Measurements from ENCODE around the gene PREP.

Gene PREP

GRCh38 chr6:105317607-105318533 lies 85.0 kb downstream of the PREP start:
- in situ Hi-C loops (cut with MboI; ENCODE audit: low sequenced_read_pairs) = no loop called here

DNA sequence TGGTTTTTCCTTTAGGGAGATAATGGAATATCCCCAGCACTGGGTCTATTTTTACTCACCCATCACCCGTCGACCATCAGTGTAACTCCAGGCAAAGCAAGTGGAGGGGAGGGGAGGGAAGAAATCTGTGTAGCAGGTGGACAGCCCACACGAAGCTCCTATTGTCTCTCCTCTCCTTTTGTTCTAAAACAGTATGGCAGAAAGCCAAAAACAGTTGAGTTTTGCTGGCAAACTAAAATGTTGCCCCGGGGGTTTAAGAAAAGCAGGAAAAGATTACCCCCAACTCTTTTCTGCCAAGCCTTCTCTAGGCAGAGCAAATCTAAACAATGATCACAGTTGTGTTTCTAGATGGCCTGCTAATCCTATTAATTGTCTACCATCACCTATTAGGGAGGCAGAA lies 89.7 kb downstream of the PREP start:
- in situ Hi-C loops (cut with MboI; ENCODE audit: low sequenced_read_pairs) = no loop called here

DNA sequence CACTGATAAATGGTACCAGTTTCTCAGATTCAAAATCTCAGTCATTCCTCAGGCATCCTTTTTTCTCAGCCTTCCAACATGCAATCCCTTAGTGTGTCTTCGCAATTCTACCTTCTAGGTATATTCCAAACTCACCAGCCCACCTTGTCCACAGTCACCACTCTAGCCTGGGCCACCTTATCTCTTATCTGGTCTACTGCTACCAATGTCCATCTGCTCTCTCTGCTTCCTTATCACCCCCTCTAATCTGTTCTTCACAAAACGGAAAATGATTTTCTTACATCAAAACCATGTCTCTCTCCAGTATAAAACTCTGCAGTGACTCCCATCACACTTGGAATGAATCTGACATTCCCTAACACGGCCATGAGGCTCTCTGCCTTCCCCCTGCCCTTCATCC lies 91.9 kb downstream of the PREP start:
- in situ Hi-C loops (cut with MboI; ENCODE audit: low sequenced_read_pairs) = no loop called here

- in situ Hi-C loops (cut with MboI; ENCODE audit: low sequenced_read_pairs) = no loop called here
These were observed 92.5 kb downstream of the PREP start for GRCh38 chr6:105310371-105310770.

- in situ Hi-C loops (cut with MboI; ENCODE audit: low sequenced_read_pairs) = no loop called here
These were observed 94.0 kb downstream of the PREP start for GRCh38 chr6:105308840-105309239.

- in situ Hi-C loops (cut with MboI; ENCODE audit: low sequenced_read_pairs) = no loop called here
These were observed 97.4 kb downstream of the PREP start for GRCh38 chr6:105305521-105305920.

DNA sequence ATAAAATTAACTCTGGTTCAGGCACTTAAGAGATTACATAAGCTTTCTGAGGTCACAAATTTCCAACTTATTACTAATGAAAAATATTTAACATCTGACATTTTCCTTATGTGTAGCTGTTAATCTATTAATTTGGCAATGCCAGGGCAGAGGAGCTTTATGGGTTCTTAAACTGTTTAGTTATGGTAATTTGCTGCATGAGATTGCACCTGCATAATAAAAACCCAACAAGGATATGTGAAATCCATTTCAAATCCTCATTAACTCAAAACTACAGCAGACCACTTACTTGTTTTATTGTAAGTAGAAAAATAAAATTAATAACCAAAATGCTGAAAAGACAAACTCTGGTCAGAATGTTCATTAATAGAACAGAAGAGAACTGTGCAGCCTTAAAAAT lies 98.1 kb downstream of the PREP start:
- in situ Hi-C loops (cut with MboI; ENCODE audit: low sequenced_read_pairs) = no loop called here

GRCh38 chr6:105304366-105304765 lies 98.5 kb downstream of the PREP start:
- in situ Hi-C loops (cut with MboI; ENCODE audit: low sequenced_read_pairs) = no loop called here

DNA sequence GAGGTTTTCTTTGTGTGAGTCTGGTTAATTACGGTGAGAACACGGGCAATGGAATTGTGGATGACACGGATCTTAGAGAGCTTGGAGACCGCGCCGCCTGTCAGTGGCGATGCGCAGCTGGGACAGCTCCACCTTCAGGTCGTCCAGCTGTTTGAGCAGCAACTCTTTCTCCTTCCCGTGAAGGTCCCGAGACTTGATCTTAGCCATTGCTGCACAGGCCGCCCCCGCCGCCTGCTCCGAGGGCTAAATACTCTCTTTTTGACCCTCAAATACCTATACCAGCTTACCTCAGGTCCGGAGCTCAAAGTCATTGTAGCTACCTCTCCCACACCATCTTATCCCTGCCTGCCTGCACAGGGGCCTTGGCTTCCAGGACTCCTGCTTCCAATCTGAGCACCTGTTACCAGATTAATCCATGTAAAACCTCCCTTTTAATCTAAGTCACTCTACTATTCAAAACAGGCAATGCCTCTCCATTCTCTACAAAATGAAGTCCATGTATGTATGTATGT lies 100.2 kb downstream of the PREP start:
- in situ Hi-C loops (cut with MboI; ENCODE audit: low sequenced_read_pairs) = no loop called here

DNA sequence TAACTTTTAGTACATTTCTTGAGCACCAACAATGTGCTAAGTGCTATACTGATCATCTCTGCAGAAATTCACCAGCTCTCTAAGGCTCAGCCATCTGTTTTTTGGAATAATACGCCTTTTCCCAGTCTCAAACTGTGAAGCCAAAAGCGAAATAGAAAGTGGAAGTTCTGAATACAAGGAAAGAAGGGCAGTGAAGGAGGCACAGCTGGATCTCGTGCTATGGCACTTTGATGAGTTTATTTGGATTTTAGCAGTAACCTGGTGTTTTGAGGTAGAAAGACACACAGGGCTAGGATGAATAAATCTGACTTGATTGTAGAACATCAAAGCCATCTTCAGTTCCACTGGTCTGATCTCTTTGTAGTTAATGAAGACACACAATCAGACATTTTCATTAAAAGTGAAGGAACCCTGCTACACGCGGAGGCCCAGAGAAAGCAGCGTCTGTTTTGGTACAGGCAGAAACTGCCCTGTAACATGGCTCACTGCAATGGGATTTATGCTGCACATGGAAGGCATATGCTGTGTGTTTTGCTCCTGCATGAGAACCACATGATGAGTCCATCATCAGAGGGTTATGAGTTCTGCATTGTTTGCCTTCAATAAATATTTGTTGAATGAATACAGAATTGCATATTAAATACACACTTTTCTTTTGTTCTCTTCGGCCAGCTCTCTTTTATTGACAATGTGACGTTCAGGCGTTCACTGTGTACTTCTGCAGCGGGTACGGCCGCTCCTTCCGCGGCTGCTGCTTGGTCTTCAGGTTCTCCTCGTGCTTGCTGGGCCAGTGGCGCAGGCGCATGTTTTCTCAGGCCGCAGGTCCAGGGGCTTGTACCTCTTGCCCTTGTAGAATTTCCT lies 100.9 kb downstream of the PREP start:
- in situ Hi-C loops (cut with MboI; ENCODE audit: low sequenced_read_pairs) = no loop called here

GRCh38 chr6:105301072-105301503 lies 101.8 kb downstream of the PREP start:
- in situ Hi-C loops (cut with MboI; ENCODE audit: low sequenced_read_pairs) = no loop called here

- in situ Hi-C loops (cut with MboI; ENCODE audit: low sequenced_read_pairs) = no loop called here
These were observed 102.8 kb downstream of the PREP start for GRCh38 chr6:105300090-105300489.

DNA sequence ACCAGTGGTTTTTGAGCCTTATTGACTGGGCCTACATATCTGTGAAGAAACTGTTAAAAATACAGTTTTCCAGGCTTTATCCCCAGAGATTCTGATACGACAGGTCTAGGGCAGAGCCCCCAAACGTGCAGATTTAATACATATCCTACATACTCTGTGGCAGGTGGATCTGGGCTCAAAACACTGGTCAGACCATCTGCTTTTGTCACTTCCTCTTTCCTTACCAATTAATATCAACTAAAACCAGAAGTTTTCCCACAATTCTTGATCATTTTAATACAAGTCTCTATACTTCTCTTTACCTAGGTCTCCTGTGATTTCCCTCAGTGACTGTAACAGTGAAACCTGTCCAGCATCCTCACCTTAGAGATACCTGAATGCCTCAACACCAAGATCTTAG lies 108.8 kb downstream of the PREP start:
- in situ Hi-C loops (cut with MboI; ENCODE audit: low sequenced_read_pairs) = no loop called here

DNA sequence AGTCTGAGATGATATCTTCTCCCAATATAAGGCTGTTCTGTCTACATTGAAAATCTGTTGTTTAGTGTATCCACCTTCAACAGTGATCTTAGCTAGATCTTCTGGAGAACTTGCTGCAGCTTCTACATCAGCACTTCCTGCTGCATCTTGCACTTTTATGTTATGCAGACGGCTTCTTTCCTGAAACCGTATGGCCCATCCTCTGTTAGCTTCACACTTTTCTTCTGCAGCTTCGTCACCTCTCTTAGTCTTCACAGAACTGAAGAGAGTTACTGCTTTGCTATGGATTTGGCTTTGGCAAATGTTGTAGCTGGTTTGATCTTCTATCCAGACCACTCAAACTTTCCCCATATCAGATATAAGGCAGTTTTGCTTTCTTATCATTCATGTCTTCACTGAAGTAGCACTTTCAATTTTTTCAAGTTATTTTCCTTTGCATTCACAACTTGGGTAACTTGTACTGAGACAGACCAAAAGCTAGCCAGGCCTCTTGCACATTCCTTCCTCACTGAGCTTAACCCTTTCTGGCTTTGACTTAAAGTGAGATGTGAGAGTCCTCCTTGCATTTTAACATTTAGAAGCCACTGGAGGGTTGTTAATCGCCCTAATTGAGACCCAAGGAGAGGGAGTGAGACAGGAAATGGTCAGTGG lies 110.1 kb downstream of the PREP start:
- in situ Hi-C loops (cut with MboI; ENCODE audit: low sequenced_read_pairs) = no loop called here

DNA sequence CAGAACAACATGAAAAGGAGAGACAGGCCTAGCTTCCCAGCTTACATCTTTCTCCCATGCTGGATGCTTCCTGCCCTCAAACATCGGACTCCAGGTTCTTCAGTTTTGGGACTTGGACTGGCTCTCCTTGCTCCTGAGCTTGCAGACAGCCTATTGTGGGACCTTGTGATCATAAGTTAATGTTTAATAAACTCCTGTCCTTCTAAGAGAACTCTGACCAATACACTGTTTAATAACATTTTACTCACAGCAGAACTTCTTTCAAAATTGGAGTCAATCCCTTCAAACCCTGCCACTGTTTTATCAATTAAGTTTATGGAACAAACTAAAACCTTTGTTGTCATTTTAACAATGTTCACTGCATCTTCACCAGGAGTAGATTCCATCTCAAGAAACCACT lies 111.4 kb downstream of the PREP start:
- in situ Hi-C loops (cut with MboI; ENCODE audit: low sequenced_read_pairs) = no loop called here

GRCh38 chr6:105282631-105283585 lies 120.0 kb downstream of the PREP start:
- in situ Hi-C loops (cut with MboI; ENCODE audit: low sequenced_read_pairs) = no loop called here

GRCh38 chr6:105280033-105280432 lies 122.8 kb downstream of the PREP start:
- in situ Hi-C loops (cut with MboI; ENCODE audit: low sequenced_read_pairs) = no loop called here

DNA sequence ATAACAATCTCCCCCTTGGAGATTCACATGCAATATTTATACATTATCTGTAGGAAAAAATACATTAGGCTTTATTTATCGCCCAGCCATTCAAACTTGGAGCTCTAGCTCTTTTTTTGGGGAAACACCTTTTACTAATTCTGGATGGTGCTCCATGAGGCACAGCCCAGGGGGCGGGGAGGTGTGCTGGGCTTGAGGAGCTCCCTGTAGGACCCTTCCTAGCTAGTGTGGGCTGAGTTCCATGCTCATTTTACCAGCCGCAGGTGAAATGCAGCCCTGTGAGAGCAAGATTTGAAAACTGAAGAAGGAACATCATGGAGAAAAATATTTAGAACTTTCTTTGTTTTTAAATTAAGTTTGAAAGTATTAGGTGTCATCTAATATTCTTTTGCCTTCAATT lies 123.4 kb downstream of the PREP start:
- in situ Hi-C loops (cut with MboI; ENCODE audit: low sequenced_read_pairs) = no loop called here

- in situ Hi-C loops (cut with MboI; ENCODE audit: low sequenced_read_pairs) = no loop called here
These were observed 124.1 kb downstream of the PREP start for GRCh38 chr6:105278813-105279212.

DNA sequence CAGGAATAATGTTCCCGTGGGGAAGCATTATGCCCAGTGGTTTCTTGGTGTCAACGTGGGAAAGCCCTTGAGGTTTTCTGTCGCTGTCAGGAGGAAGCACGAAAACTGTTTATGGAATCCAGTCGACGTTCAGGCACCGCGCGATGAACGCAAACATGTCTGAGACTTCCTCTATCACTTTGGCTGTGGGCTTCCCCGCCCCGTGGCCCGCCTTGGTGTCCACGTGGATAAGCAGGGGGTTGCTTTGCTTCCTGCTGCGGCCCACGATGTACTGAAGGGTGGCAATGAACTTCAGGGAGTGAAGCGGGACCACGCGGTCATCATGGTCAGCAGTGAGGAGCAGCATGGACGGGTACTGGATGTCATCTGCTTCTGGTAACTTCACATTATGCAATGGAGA lies 124.8 kb downstream of the PREP start:
- in situ Hi-C loops (cut with MboI; ENCODE audit: low sequenced_read_pairs) = no loop called here
